ENCODE data around the gene CHST7.

The CHST7 gene

GRCh38 chrX:46579250-46579649 lies 5.7 kb downstream of the CHST7 start:
- POLR2A ChIA-PET (ENCODE audit: low non-redundant PET), result no interaction called here
- TF ChIP-seq CTCF (conservative IDR thresholded peaks at IDR 0.05; ENCODE audit: low read depth), result no peak

GRCh38 chrX:46580613-46581012 lies 7.0 kb downstream of the CHST7 start:
- ChIA-PET CTCF (no interaction called here), POLR2A (ENCODE audit: low non-redundant PET) (no interaction called here)
- DNase-seq (ENCODE audit: low spot score), result no peak
- no peak overlapping the region for H3K27ac ChIP-seq
- no peak for TF ChIP-seq CTCF (conservative IDR thresholded peaks at IDR 0.05; ENCODE audit: low read depth)

More at GRCh38 chrX:46579250-46579649, 5.7 kb downstream of the CHST7 start:
- no peak for DNase-seq (ENCODE audit: low spot score)
- no peak overlapping the region for H3K27ac ChIP-seq
- CTCF ChIA-PET, result interaction anchor here (0.6 kb wide), 1 partner anchor 141 kb away, joined by 3 read pairs; no protein-coding TSS in a partner anchor

- CTCF ChIA-PET, result no interaction called here
- POLR2A ChIA-PET (ENCODE audit: low non-redundant PET), result no interaction called here
- H3K27ac ChIP-seq, result no peak overlapping the region
- TF ChIP-seq CTCF (conservative IDR thresholded peaks at IDR 0.05; ENCODE audit: low read depth), result no peak
- no peak for DNase-seq (ENCODE audit: low spot score)
Measured at GRCh38 chrX:46582325-46582724, 8.8 kb downstream of the CHST7 start.

- H3K27ac ChIP-seq, result peak overlapping the region; percentile 84
- ChIA-PET POLR2A (ENCODE audit: low non-redundant PET) (no interaction called here), CTCF (interaction anchor here (0.7 kb wide), 1 partner anchor 37 kb away, joined by 3 read pairs; no protein-coding TSS in a partner anchor)
- no peak for TF ChIP-seq CTCF (conservative IDR thresholded peaks at IDR 0.05; ENCODE audit: low read depth)
- DNase-seq (ENCODE audit: low spot score), result peak; percentile 55
Measured at GRCh38 chrX:46582966-46583365, 9.4 kb downstream of the CHST7 start.

- no peak for DNase-seq (ENCODE audit: low spot score)
- CTCF ChIA-PET, result no interaction called here
- no peak overlapping the region for H3K27ac ChIP-seq
- no peak for TF ChIP-seq CTCF (conservative IDR thresholded peaks at IDR 0.05; ENCODE audit: low read depth)
- POLR2A ChIA-PET (ENCODE audit: low non-redundant PET), result no interaction called here
Measured at GRCh38 chrX:46584736-46585135, 11.2 kb downstream of the CHST7 start.

- CTCF ChIA-PET, result no interaction called here
- peak overlapping the region; percentile 75 for H3K27ac ChIP-seq
- TF ChIP-seq CTCF (conservative IDR thresholded peaks at IDR 0.05; ENCODE audit: low read depth), result no peak
- DNase-seq (ENCODE audit: low spot score), result no peak
- POLR2A ChIA-PET (ENCODE audit: low non-redundant PET), result no interaction called here
Measured at GRCh38 chrX:46587158-46587557, 13.6 kb downstream of the CHST7 start.

GRCh38 chrX:46587753-46588171 lies 14.2 kb downstream of the CHST7 start:
- H3K27ac ChIP-seq, result peak overlapping the region; percentile 82
- ChIA-PET POLR2A (ENCODE audit: low non-redundant PET) (no interaction called here), CTCF (no interaction called here)
- DNase-seq (ENCODE audit: low spot score), result no peak
- TF ChIP-seq CTCF (conservative IDR thresholded peaks at IDR 0.05; ENCODE audit: low read depth), result no peak

Data from RWPE1 (cell line).